Aorta (tissue), 5 donors: Measurements from ENCODE around the gene ADAM15. TPM values are rescaled to one million over a fixed set of nuclear protein-coding genes. Genes with fewer than 3 reads are reported as not detected.

Experiments used
- ATAC-seq: fragments of 200-7000 bp; cut with Tn5 transposase; one replicate; pipeline ENCODE4 v1.9.1; 2022; ENCODE audit warnings: moderate library complexity; ENCODE audit not compliant: low FRiP score
- DNase-seq, 2 donors: peaks; one replicate each; pipeline ENCODE4 v3.0.0-alpha.2; 2020
- H3K27ac ChIP-seq, 2 donors: one replicate each; pipeline ENCODE4 v1.5.1; 2013; ENCODE audit warnings: low read length in 2 of 2, mild to moderate bottlenecking in 2 of 2, moderate library complexity in 2 of 2, control low read depth in 1 of 2, inconsistent platforms in 1 of 2, low read depth in 1 of 2
- H3K27me3 ChIP-seq, 2 donors: one replicate each; pipeline ENCODE4 v1.6.1; 2013; ENCODE audit warnings: control low read depth in 1 of 2, low read length in 1 of 2, mild to moderate bottlenecking in 1 of 2, moderate library complexity in 1 of 2; ENCODE audit not compliant: insufficient read depth in 2 of 2, control insufficient read depth in 1 of 2
- H3K36me3 ChIP-seq, 2 donors: one replicate each; pipeline ENCODE4 v1.6.1; 2013; ENCODE audit warnings: control low read depth in 1 of 2, low read length in 1 of 2, mild to moderate bottlenecking in 1 of 2; ENCODE audit not compliant: insufficient read depth in 2 of 2, control insufficient read depth in 1 of 2
- H3K4me1 ChIP-seq, 2 donors: one replicate each; pipeline ENCODE4 v1.6.1; 2013; ENCODE audit warnings: low read length in 2 of 2, control low read depth in 1 of 2, mild to moderate bottlenecking in 1 of 2, moderate library complexity in 1 of 2; ENCODE audit not compliant: insufficient read depth in 2 of 2, control insufficient read depth in 1 of 2
- H3K4me3 ChIP-seq, 2 donors: one replicate each; pipeline ENCODE4 v1.5.1; 2013; ENCODE audit warnings: low read length in 2 of 2, control low read depth in 1 of 2, mild to moderate bottlenecking in 1 of 2
- H3K9me3 ChIP-seq: one replicate; pipeline ENCODE4 v1.6.1; 2013; ENCODE audit warnings: mild to moderate bottlenecking, low read length; ENCODE audit not compliant: control insufficient read depth
- WGBS, 2 donors: extraction: QIAGEN DNeasy Blood & Tissue Kit; methylation state at CpG; one replicate each; pipeline ENCODE4 v1.1.7; 2013; 5-methylcytosine and 5-hydroxymethylcytosine counted together
- intact Hi-C, 2 donors: fragments of 100-400 bp; cut with DNase I; formaldehyde crosslinking; loops; one replicate each; pipeline versions ENCODE4 v1.14.2 to v1.15.0; 2022
- polyA plus RNA-seq, 2 donors: library from polyadenylated mRNA; stranded (reverse); fragments of 200-250 nt; gene quantifications; one replicate each; pipeline ENCODE4 v1.2.3, GENCODE V29; 2013
- total RNA-seq, 2 donors: library from RNA; stranded (reverse); fragmentation: NEBNext Ultra II Directional; extraction: Animal tissue kit (Norgen Biotek cat#: 25700); gene quantifications; one replicate each; pipeline ENCODE4 v1.2.1, GENCODE V29; 2021
- donor health status: healthy with polysubstance abuse.
- donor health status: Bipolar disorder and iron deficiency.
- donor health status: DM: no; HTN: no; CAD: no.
- donor health status: DM: no; HTN: no; CAD: no.
- donor health status: DM: yes; HTN: yes; CAD: no.

The ADAM15 gene
- total and polyA plus RNA-seq, 4 donors, result 17.3 to 180 (median 109) TPM

DNA sequence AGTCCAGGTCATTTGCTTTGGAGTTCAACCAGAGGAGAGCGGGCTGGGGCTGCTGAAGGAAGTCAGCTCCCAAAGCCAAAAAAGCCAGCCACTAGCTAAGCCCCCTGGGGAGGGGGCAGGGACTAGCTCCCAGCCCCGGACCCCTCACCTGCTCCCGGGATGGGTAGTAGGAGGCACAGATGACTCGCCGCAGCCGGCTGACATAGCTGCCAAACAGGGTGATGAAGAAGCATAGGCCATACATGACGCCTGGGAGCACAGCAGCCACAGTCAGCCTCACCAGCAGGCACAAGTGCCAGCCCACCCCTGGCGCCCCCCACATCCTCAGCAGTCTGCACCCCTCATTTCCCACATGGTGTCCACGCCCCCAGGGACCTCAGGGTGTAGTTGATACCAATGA lies 25.0 kb upstream of the ADAM15 start:
- Histone ChIP-seq H3K27me3 (no peaks in the 10 kb centered on the region), H3K4me3 (no peak overlapping the region), H3K36me3 (no peaks in the 10 kb centered on the region), H3K9me3 (no peaks in the 10 kb centered on the region), H3K4me1 (no peaks in the 10 kb centered on the region), H3K27ac (no peak overlapping the region)
- DNase-seq, result no peak
- 63 to 66% methylated on average over 8 to 9 of the region's 9 CpGs for WGBS, 2 donors
- intact Hi-C loops, result no loop called here
- no peak for ATAC-seq

DNA sequence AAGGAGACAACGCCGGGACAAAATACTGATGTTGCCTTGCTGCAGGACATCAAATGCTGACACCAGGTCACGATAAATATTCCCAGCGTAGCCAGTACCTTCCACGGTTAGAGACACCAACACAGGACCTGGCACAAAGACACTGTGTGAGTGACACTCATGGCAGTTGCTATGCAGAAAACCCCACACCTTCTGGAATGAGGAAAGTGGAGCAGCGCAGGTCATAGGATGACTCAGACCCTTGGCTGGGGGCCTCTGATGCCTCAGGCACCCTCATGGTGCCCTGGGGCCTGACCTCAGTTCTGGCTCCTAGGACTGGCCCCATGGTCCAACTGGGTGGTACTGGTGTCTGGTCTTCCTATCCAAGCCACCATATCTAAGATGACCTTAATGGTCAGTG lies 24.5 kb upstream of the ADAM15 start:
- DNase-seq (no peak), ATAC-seq (no peak)
- Histone ChIP-seq H3K4me3 (no peak overlapping the region), H3K9me3 (no peaks in the 10 kb centered on the region), H3K36me3 (no peaks in the 10 kb centered on the region), H3K4me1 (no peaks in the 10 kb centered on the region), H3K27ac (no peak overlapping the region), H3K27me3 (no peaks in the 10 kb centered on the region)
- WGBS, 2 donors, result 81 to 87% methylated on average over 6 of the region's 6 CpGs
- intact Hi-C loops, result no loop called here

DNA sequence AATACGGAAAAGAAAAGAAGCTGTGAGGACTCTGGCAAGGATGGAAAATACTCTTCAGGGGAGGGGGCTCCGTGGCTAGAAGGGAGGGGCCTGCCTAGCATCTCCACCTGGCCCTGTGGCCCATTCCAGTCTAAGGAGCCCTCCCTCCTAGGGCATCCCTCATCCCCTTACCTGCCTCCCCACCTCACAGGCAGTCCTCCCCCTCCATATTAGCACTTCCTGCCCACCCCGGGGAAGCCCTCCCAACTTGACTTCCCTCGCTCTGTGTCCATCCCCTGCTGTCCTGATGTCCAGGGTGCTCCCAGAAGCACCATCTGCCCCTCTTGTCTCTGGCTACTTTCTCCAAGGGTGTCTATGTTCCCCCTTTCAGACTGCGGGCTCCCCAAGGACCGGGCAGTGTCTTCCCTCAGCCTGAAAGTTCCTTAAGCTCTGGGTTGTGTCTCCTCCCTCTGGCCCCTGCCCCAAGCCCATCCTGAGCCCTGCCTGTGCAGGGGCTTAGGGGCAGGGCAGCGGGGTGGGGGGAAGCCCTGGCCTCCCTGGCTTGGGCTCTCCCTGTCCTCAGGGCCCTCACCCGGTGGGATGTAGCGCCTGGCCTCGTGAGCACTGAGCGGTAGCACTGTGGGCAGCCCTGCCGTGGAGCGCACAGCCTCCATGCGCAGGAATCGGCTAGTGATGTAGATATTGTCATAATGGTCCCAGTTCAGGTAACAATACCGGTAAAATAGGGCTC lies 21.4 kb upstream of the ADAM15 start:
- peak; percentile 11 for ATAC-seq
- 79 to 86% methylated on average over 16 of the region's 16 CpGs for WGBS, 2 donors
- Histone ChIP-seq H3K9me3 (no peaks in the 10 kb centered on the region), H3K27me3 (no peaks in the 10 kb centered on the region), H3K36me3 (no peaks in the 10 kb centered on the region), H3K4me1 (no peaks in the 10 kb centered on the region), H3K27ac (no peak overlapping the region), H3K4me3 (no peak overlapping the region)
- DNase-seq, result no peak
- intact Hi-C loops, result no loop called here

DNA sequence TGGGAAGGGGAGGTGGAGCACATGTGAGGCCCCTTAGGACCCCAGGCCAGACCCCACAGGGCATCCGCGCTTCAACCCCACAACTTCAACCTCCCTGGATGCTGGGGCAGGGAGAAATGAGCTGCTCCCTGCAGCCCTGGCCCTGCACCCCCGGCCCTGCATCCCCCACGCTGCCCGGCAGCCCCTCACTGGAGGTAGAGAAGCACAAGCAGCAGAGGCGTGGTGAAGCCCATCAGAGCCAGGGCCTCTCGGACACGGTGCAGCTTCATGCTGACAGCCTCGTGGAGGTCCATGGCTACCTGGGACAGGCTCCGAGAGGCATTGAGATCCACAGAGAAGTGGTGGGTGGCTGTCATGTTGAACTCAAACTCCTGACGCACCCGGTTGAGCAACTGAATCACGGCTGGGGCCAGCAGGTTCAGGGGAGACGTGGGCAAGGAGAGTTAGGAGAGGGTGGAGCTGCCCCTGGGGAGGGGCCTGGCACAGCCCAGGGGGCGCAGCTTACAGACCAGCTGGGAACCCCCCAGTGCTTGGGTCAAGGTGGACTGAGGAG lies 20.8 kb upstream of the ADAM15 start:
- WGBS, 2 donors, result 83 to 91% methylated on average over 15 of the region's 15 CpGs
- no peak for ATAC-seq
- intact Hi-C loops, result no loop called here

DNA sequence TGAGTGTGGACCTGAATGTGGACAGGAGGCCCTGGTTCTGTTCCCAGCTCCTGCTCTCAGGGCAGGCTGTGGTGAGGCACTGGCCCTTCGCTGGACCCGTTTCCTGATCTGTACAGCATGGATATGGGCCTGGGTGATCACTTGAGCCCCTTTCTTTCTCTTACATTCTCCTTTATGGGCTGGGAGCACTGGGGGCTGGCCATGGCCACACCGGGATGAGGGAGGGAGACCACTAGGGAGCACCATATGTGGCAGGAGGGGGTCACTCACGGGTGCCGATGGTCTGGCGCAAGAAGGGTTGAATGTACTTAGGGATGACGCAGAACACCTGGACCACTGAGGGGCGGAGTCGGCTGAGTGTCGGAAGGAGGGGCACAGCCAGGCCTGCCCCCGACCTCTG lies 20.2 kb upstream of the ADAM15 start:
- ATAC-seq, result no peak
- Histone ChIP-seq H3K9me3 (no peaks in the 10 kb centered on the region), H3K4me3 (no peak overlapping the region), H3K27me3 (no peaks in the 10 kb centered on the region), H3K4me1 (no peaks in the 10 kb centered on the region), H3K36me3 (no peaks in the 10 kb centered on the region), H3K27ac (no peak overlapping the region)
- intact Hi-C loops, result no loop called here
- WGBS, 2 donors, result 85 to 88% methylated on average over 11 of the region's 11 CpGs
- DNase-seq, result no peak

More for the DNA sequence above, 20.8 kb upstream of the ADAM15 start:
- Histone ChIP-seq H3K4me3 (no peak overlapping the region), H3K27ac (no peak overlapping the region), H3K9me3 (no peaks in the 10 kb centered on the region), H3K4me1 (no peaks in the 10 kb centered on the region), H3K36me3 (no peaks in the 10 kb centered on the region), H3K27me3 (no peaks in the 10 kb centered on the region)
- no peak for DNase-seq

DNA sequence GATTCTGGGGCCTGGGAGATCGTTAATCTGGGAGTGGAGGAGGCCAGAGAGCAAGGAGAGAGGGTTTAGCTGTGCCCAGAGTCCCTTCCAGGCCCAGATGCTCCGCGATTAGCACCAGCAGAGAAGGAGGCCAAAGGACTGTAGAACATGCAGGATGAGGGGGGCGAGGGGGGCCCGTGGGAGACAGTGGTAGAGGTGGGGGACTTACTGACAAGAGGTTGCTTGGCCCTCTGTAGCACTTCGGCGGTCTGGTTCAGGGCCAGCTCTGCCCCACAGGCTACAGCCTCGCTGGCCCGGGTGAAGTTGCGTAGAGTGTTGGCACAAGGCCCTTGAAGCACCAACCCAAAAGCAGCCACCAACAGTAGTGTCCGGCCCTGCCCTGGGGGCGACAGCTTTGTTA lies 18.2 kb upstream of the ADAM15 start:
- no peaks in the 10 kb centered on the region for H3K27me3 ChIP-seq
- no peak overlapping the region for H3K27ac ChIP-seq
- no peaks in the 10 kb centered on the region for H3K36me3 ChIP-seq
- no peaks in the 10 kb centered on the region for H3K9me3 ChIP-seq
- ATAC-seq, result no peak
- no peak overlapping the region for H3K4me3 ChIP-seq
- 84 to 88% methylated on average over 11 to 12 of the region's 12 CpGs for WGBS, 2 donors
- no peaks in the 10 kb centered on the region for H3K4me1 ChIP-seq
- DNase-seq, result no peak
- intact Hi-C loops, result no loop called here

DNA sequence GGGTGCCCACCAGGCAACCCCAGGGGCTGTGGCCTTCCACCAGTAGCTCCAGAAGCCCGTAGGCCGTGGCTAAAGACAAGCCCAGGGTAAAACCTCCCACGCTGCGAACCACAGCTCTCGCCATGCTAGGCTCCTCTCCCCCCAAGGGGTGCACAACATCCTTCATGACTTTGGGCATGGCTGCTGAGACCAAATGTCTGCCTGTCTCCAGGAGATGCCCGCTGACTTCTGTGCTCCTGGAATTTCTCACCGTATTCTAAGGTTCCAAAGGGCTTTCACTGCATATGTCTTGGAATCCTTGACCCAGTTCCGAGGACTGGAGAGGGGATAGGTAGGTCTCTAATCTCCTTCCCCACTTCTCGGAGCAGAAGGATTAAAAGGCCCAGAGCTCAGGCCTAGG lies 17.6 kb upstream of the ADAM15 start, which contains the start of the genes DCST1 and DCST2:
Gene DCST1 (plus strand): TSS at position 301 of the 400 bp plus-strand sequence. CDS start 213 bp downstream, outside the sequence.
Gene DCST2 (minus strand): TSS at position 258 of the 400 bp plus-strand sequence. CDS start 80 bp downstream, at position 178.
- 97% methylated on average over 9 of the region's 9 CpGs for WGBS, 2 donors
- Histone ChIP-seq H3K4me3 (no peak within 1 kb of the TSS), H3K36me3 (no peaks in the 10 kb centered on the region), H3K4me1 (no peaks in the 10 kb centered on the region), H3K27me3 (no peaks in the 10 kb centered on the region), H3K9me3 (no peaks in the 10 kb centered on the region), H3K27ac (no peak within 1 kb of the TSS)
- ATAC-seq (no peak), DNase-seq (no peak)
- intact Hi-C loops, result no loop called here

DNA sequence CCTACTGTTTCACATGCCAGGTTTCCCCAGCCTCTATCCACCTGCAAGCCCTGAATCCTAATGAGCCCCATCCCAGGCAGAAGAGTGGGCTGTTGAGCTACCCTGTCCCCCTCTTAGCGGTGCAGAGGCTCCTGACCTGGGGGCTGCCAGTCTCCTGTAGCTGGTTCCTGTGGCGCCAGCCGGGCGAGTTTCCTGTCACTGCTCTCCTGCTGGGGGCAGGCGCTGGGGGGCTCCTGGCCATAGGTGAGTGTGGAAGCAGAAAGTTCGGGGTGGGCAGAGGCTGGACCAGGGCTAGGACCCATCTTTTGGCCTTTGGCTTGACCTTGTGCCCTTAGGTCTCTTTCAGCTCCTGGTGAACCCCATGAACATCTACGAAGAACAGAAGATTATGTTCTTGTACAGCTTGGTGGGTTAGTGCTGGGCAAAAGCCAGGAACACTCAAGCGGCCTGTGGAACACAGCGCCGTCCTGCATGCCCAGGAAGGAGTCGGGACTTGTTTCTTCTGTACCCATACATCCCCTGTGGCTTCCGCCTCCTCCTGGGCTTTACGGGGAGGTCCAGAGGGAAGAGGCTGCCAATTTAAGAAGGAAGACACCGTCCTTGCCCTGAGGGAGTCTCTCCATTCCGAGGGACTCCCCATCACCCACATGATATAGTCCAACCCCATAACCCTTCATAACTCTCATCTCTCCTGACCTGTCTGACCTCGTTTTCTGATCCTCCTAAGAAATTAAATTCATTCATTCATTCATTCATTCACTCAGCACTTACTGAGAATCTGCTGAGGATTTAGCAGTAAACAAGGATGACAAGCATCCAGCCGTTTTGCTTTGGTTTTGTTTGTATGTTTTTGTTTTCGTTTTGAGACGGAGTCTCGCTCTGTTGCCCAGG lies 16.6 kb upstream of the ADAM15 start:
- Histone ChIP-seq H3K9me3 (no peaks in the 10 kb centered on the region), H3K27ac (no peak overlapping the region), H3K4me1 (no peaks in the 10 kb centered on the region), H3K36me3 (no peaks in the 10 kb centered on the region), H3K27me3 (no peaks in the 10 kb centered on the region), H3K4me3 (no peak overlapping the region)
- no peak for ATAC-seq
- no peak for DNase-seq
- intact Hi-C loops, result no loop called here
- 84 to 87% methylated on average over 20 of the region's 20 CpGs for WGBS, 2 donors
